Esophagus squamous epithelium (tissue), 5 donors: ENCODE data around the gene ZSWIM6. TPM values are rescaled to one million over a fixed set of nuclear protein-coding genes. Genes with fewer than 3 reads are reported as not detected.

Experiments used
- DNase-seq: peaks from one replicate; lab custom pipeline; 2025; lab: John Stamatoyannopoulos, UW
- H3K27ac ChIP-seq, 4 donors: fragments of 200-600 bp; sonication (generic); one replicate each; pipeline ENCODE4 v1.5.1; 2016 to 2019; ENCODE audit warnings: mild to moderate bottlenecking in 1 of 4
- H3K27me3 ChIP-seq, 4 donors: fragments of 200-600 bp; sonication (generic); 1 replicate in 3 of 4; 2 replicates in 1 of 4; pipeline versions ENCODE4 v1.5.1 to v1.6.0; 2017 to 2021; ENCODE audit warnings: antibody characterized with exemption in 1 of 4
- H3K36me3 ChIP-seq, 3 donors: fragments of 200-600 bp; sonication (generic); one replicate each; pipeline ENCODE4 v1.5.1; 2016 to 2019
- H3K4me1 ChIP-seq, 3 donors: fragments of 200-600 bp; sonication (generic); one replicate each; pipeline ENCODE4 v1.5.1; 2017 to 2019
- H3K4me3 ChIP-seq, 4 donors: fragments of 200-600 bp; sonication (generic); 1 replicate in 3 of 4; 2 replicates in 1 of 4; pipeline ENCODE4 v1.5.1; 2016 to 2019; ENCODE audit warnings: mild to moderate bottlenecking in 2 of 4, moderate library complexity in 1 of 4
- H3K9me3 ChIP-seq, 3 donors: fragments of 200-600 bp; sonication (generic); one replicate each; pipeline ENCODE4 v1.5.1; 2016 to 2019
- CTCF ChIP-seq, 6 experiments: fragments of 450-650 bp in 4 of 6; fragments of 200-600 bp in 2 of 6; sonication (generic) in 2 of 6; IDR thresholded peaks; one replicate each; pipeline ENCODE4 v1.5.1; 2016 to 2019; ENCODE audit warnings: antibody characterized with exemption in 6 of 6, mild to moderate bottlenecking in 4 of 6, moderate library complexity in 4 of 6
- POLR2A ChIP-seq, 4 donors: fragments of 450-650 bp; IDR thresholded peaks; one replicate each; pipeline ENCODE4 v1.6.1; 2017; ENCODE audit warnings: antibody characterized with exemption in 4 of 4, mild to moderate bottlenecking in 4 of 4, moderate library complexity in 3 of 4
- WGBS, 2 donors: methylation state at CpG; one replicate each; pipeline ENCODE4 v1.1.5; 2018; 5-methylcytosine and 5-hydroxymethylcytosine counted together
- intact Hi-C: fragments of 100-400 bp; cut with DNase I; formaldehyde crosslinking; loops from one replicate; pipeline ENCODE4 v1.15.0; 2022
- total RNA-seq, 4 donors: library from RNA; depleted of rRNA; stranded (reverse); fragments of >200 nt; gene quantifications; one replicate each; pipeline ENCODE4 v1.1.0, GENCODE V29; 2016
- donor health status: DM: yes; HTN: yes; CAD: no.

Gene ZSWIM6
- total RNA-seq, 4 donors from 2014 or later: 6.4 to 12.4 (median 8.8) TPM

- WGBS, 2 donors: 92 to 95% methylated on average over 4 of the region's 4 CpGs
- Histone ChIP-seq H3K27me3 (no peaks in the 10 kb centered on the region), H3K4me3 (no peak overlapping the region), H3K36me3 (peaks cover 0 to 93% (median 0%) of the 10 kb centered on the region in 3 donors), H3K4me1 (no peaks in the 10 kb centered on the region), H3K27ac (no peak overlapping the region), H3K9me3 (peaks cover 0 to 3% (median 0%) of the 10 kb centered on the region in 3 donors)
- no peak for DNase-seq
- no peak for TF ChIP-seq POLR2A (IDR thresholded peaks at IDR 0.05)
- TF ChIP-seq CTCF (IDR thresholded peaks at IDR 0.05): no peak
- intact Hi-C loops: no loop called here
Measured at GRCh38 chr5:61532983-61533382, 200.9 kb downstream of the ZSWIM6 start.

- Histone ChIP-seq H3K27me3 (no peaks in the 10 kb centered on the region), H3K9me3 (peaks cover 0 to 3% (median 0%) of the 10 kb centered on the region in 3 donors), H3K4me3 (no peak overlapping the region), H3K4me1 (peaks cover 0 to 12% (median 0%) of the 10 kb centered on the region in 3 donors), H3K27ac (no peak overlapping the region), H3K36me3 (peaks cover 0 to 97% (median 0%) of the 10 kb centered on the region in 3 donors)
- DNase-seq: no peak
- intact Hi-C loops: no loop called here
- TF ChIP-seq POLR2A (IDR thresholded peaks at IDR 0.05): no peak
- WGBS, 2 donors: 66 to 78% methylated on average over 5 of the region's 5 CpGs
Measured at GRCh38 chr5:61534481-61535267, 202.6 kb downstream of the ZSWIM6 start.

- intact Hi-C loops: no loop called here
- peaks cover 0 to 3% (median 0%) of the 10 kb centered on the region in 3 donors for H3K9me3 ChIP-seq
- no peak overlapping the region for H3K4me3 ChIP-seq
- 93 to 96% methylated on average over 7 of the region's 7 CpGs for WGBS, 2 donors
- TF ChIP-seq POLR2A (IDR thresholded peaks at IDR 0.05): no peak
- no peak for TF ChIP-seq CTCF (IDR thresholded peaks at IDR 0.05)
- no peak for DNase-seq
- no peak overlapping the region for H3K27ac ChIP-seq
- peaks cover 0 to 12% (median 0%) of the 10 kb centered on the region in 3 donors for H3K4me1 ChIP-seq
- no peaks in the 10 kb centered on the region for H3K27me3 ChIP-seq
- H3K36me3 ChIP-seq: peaks cover 0 to 98% (median 0%) of the 10 kb centered on the region in 3 donors
Measured at GRCh38 chr5:61535828-61536227, 203.8 kb downstream of the ZSWIM6 start.

- intact Hi-C loops: no loop called here
- H3K27me3 ChIP-seq: no peaks in the 10 kb centered on the region
- H3K4me1 ChIP-seq: peaks cover 0 to 12% (median 0%) of the 10 kb centered on the region in 3 donors
- no peak for TF ChIP-seq CTCF (IDR thresholded peaks at IDR 0.05)
- no peak for TF ChIP-seq POLR2A (IDR thresholded peaks at IDR 0.05)
- WGBS, 2 donors: 66 to 90% methylated on average over 1 of the region's 1 CpG
- H3K36me3 ChIP-seq: peaks cover 0 to 98% (median 0%) of the 10 kb centered on the region in 3 donors
- H3K9me3 ChIP-seq: peaks cover 0 to 3% (median 0%) of the 10 kb centered on the region in 3 donors
- no peak overlapping the region for H3K4me3 ChIP-seq
- DNase-seq: no peak
- no peak overlapping the region for H3K27ac ChIP-seq
Measured at GRCh38 chr5:61536922-61537321, 204.9 kb downstream of the ZSWIM6 start.

- WGBS, 2 donors: 60 to 82% methylated on average over 5 of the region's 5 CpGs
- intact Hi-C loops: no loop called here
- TF ChIP-seq POLR2A (IDR thresholded peaks at IDR 0.05): no peak
- TF ChIP-seq CTCF (IDR thresholded peaks at IDR 0.05): peak in 1 of 6 experiments; percentile 8
- no peak overlapping the region for H3K4me3 ChIP-seq
- H3K9me3 ChIP-seq: peaks cover 0 to 8% (median 0%) of the 10 kb centered on the region in 3 donors
- no peaks in the 10 kb centered on the region for H3K27me3 ChIP-seq
- DNase-seq: no peak
- peaks cover 0 to 12% (median 0%) of the 10 kb centered on the region in 3 donors for H3K4me1 ChIP-seq
- peak overlapping the region in 2 of 4 donors; percentile 10 to 49 for H3K27ac ChIP-seq
- peaks cover 14 to 98% (median 17%) of the 10 kb centered on the region in 3 donors for H3K36me3 ChIP-seq
Measured at GRCh38 chr5:61538722-61539501, 206.9 kb downstream of the ZSWIM6 start.
